ENCODE data around the gene CDC14B. TPM values are rescaled to one million over a fixed set of nuclear protein-coding genes. Genes with fewer than 3 reads are reported as not detected.
"Not testable (repeated sequence)": the region's sequence is repeated elsewhere in the genome, so short reads cannot be mapped to it uniquely, and the experiment has no call there.

Gene CDC14B
- total RNA-seq, 2 donors from 2014 or later, result 5.9 to 16.4 TPM

DNA sequence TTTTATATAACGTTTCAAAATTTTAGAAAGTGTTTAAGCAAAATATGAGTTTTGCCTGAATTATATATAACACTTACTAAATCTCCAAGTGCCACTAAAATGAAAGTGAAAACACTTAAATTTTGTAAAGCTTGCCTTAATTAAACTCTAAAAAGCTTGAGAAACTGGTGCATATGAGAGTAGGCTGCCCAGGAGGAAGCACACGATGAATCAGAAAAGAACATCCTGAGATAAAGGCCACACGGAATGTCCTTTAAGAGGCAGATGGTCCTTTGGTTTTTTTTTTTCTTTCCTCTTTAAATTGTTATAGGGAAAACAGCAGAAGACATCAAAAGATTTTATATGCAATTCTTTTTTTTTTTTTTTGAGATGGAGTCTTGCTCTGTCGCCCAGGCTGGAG lies 109.4 kb downstream of the CDC14B start:
- H3K27ac Mint-ChIP-seq, result no peak overlapping the region
- H3K9me3 ChIP-seq (ENCODE audit: control insufficient read depth, low read length, poor library complexity, severe bottlenecking), result no peaks in the 10 kb centered on the region
- peaks cover 2% of the 10 kb centered on the region for H3K4me1 Mint-ChIP-seq
- DNase-seq (no peak), ATAC-seq (no peak)
- H3K27me3 Mint-ChIP-seq, result no peaks in the 10 kb centered on the region
- peaks cover 2% of the 10 kb centered on the region for H3K36me3 Mint-ChIP-seq (ENCODE audit: low read depth)
- no peak overlapping the region for H3K4me3 Mint-ChIP-seq

DNA sequence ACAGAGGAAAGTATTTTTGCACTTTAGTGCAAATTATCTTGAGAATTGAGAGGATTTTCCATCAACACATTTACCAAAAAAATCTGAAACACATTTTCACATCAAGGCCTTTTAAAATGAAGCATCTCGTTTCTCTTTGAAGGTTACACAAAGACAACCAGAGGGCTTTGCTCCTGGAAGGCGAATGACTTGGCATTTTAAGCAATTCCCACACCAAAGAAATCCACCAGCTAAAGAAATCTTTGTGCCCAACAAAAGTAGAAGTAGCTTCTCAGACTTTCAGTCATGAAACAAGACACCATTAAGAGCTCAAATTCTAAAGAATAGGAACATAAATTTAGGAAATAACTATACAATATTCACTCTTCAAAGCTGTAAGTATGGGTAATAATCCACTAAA lies 109.8 kb downstream of the CDC14B start:
- H3K4me3 Mint-ChIP-seq, result no peak overlapping the region
- no peaks in the 10 kb centered on the region for H3K27me3 Mint-ChIP-seq
- no peaks in the 10 kb centered on the region for H3K9me3 ChIP-seq (ENCODE audit: control insufficient read depth, low read length, poor library complexity, severe bottlenecking)
- ATAC-seq, result no peak
- H3K27ac Mint-ChIP-seq, result no peak overlapping the region
- H3K4me1 Mint-ChIP-seq, result peaks cover under 1% of the 10 kb centered on the region
- DNase-seq, result no peak
- H3K36me3 Mint-ChIP-seq (ENCODE audit: low read depth), result peaks cover 1% of the 10 kb centered on the region

DNA sequence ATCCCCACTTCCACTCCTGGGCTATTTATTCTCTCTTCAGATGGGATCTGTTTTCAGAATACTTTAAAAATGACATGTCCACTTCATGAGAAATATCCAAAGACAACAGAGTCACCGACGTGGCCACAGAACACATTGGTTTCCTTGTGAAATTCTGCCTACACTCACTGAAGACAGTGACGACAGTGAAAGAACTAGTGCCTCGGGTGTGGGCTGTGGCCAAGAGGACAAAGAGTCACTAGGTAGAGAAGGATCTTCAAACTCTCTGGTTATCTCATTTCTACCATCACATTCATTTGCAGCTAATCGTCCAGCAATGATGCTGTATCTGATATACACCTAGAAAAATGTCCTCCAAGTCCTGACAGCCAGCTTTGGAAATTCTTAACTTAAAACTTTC lies 110.6 kb downstream of the CDC14B start:
- Mint-ChIP-seq H3K4me3 (no peak overlapping the region), H3K27ac (no peak overlapping the region), H3K27me3 (no peaks in the 10 kb centered on the region), H3K4me1 (no peaks in the 10 kb centered on the region), H3K36me3 (ENCODE audit: low read depth) (no peaks in the 10 kb centered on the region)
- DNase-seq (no peak), ATAC-seq (no peak)
- no peaks in the 10 kb centered on the region for H3K9me3 ChIP-seq (ENCODE audit: control insufficient read depth, low read length, poor library complexity, severe bottlenecking)

DNA sequence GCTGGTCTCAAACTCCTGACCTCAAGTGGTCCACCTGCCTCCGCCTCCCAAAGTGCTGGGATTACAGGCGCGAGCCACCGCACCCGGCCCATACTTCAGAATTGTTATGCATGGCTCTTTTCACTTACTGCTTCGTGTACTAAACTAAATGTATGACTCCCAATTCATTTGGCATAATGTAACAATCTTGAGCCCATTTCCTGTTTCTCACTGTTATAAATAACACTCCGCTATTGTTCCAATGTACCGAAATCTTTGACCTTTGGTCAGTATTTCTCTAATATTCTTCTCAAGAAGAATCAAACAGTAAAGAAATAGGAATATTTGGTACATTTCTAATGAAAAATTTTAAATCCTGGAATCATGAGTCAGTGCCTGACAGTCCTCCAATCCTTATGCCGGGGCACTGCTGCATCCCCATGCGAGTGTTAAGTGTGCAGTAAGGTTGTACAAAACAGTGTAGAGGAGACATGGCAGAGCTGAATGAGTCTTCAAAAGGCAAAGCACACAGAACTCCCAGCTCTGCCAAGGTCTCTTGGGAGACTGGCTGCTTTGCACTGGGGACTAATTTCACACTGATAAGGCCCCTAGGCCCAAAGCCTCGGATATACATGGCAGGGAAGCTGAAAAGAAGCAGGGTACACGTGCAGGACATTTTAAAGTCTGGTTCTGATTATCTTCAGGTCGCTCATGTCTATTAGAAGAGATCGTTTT lies 111.3 kb downstream of the CDC14B start:
- no peak for ATAC-seq
- H3K4me3 Mint-ChIP-seq, result no peak overlapping the region
- no peaks in the 10 kb centered on the region for H3K9me3 ChIP-seq (ENCODE audit: control insufficient read depth, low read length, poor library complexity, severe bottlenecking)
- DNase-seq, result no peak
- H3K36me3 Mint-ChIP-seq (ENCODE audit: low read depth), result peaks cover 3% of the 10 kb centered on the region
- H3K4me1 Mint-ChIP-seq, result no peaks in the 10 kb centered on the region
- peak overlapping the region; percentile 61 for H3K27ac Mint-ChIP-seq
- H3K27me3 Mint-ChIP-seq, result no peaks in the 10 kb centered on the region

DNA sequence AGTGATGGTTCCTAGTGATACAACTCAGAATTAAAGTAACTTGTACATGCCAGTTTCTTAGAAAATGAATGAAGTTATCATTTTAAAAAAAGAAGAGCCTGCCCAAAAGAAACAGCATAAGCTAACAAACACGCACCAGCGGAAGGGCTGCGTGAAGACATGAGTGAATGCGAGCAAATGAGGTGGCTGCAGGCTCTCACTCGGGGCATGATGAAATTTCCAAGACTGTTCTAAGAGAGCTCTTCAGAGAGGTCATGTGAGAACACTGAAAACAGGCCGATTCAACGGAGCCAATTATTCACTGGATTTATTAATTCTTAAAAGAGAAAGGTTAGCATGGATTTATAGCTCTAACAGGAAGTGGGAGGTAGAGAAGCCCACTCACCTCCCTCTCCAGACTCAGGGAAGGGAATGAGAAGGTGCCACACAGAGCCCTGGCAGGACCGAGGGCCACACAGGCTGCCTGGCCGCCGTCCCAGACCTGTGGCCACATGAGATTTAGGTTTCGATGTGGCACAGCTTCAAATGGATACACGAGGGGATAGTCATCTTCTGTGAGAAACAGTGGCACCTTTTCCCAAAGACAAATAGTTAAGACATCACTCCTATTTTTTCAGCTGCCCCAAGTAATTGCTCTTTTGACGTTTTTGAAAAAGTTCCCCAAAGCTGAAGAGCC lies 114.2 kb downstream of the CDC14B start:
- Mint-ChIP-seq H3K36me3 (ENCODE audit: low read depth) (peaks cover 3% of the 10 kb centered on the region), H3K27me3 (no peaks in the 10 kb centered on the region), H3K4me3 (no peak overlapping the region), H3K4me1 (peaks cover 2% of the 10 kb centered on the region), H3K27ac (no peak overlapping the region)
- DNase-seq (no peak), ATAC-seq (no peak)
- H3K9me3 ChIP-seq (ENCODE audit: control insufficient read depth, low read length, poor library complexity, severe bottlenecking), result no peaks in the 10 kb centered on the region

DNA sequence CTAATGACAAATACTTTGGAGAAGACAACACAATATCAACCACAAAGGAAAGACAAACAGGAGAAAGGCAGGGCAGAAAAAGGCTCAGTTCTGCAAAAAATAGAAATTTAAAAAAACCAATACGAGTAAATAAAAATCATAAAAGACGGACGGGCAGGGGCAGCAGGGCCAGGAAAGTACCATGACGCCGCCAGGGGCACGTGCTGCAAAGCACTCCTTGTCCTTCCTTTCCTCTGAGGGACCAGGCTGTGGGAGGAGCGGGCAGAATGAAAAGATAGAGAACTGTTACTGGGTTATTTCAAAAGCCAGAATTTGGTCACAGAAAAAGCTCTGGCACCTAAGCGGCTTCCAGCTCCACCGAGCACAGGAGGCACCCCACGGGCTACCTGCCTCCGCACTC lies 115.7 kb downstream of the CDC14B start:
- ATAC-seq (no peak), DNase-seq (no peak)
- no peaks in the 10 kb centered on the region for H3K9me3 ChIP-seq (ENCODE audit: control insufficient read depth, low read length, poor library complexity, severe bottlenecking)
- H3K27ac Mint-ChIP-seq, result no peak overlapping the region
- no peak overlapping the region for H3K4me3 Mint-ChIP-seq
- peaks cover 3% of the 10 kb centered on the region for H3K36me3 Mint-ChIP-seq (ENCODE audit: low read depth)
- peaks cover 2% of the 10 kb centered on the region for H3K4me1 Mint-ChIP-seq
- no peaks in the 10 kb centered on the region for H3K27me3 Mint-ChIP-seq

DNA sequence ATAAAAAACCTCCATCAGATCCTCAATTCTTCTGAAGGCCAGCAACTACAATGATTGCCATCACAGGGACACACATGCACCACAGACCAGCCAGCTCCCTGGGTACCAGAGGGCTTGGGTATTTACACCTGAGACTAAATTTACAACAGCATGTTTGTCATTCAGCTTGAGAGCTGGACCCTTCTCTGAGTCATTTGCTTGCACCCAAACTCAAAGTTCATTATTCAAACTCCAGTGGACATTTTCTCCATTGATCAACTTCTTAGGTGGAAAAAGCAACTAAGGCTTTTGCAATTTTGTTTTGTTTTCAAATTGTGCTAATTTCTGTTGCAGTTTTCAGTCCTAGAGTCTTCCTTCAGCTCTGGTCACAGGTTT lies 116.3 kb downstream of the CDC14B start:
- not testable (repeated sequence) for H3K9me3 ChIP-seq (ENCODE audit: control insufficient read depth, low read length, poor library complexity, severe bottlenecking); H3K36me3 Mint-ChIP-seq (ENCODE audit: low read depth); H3K27me3 Mint-ChIP-seq; H3K4me1 Mint-ChIP-seq; ATAC-seq; H3K27ac Mint-ChIP-seq; DNase-seq; H3K4me3 Mint-ChIP-seq

DNA sequence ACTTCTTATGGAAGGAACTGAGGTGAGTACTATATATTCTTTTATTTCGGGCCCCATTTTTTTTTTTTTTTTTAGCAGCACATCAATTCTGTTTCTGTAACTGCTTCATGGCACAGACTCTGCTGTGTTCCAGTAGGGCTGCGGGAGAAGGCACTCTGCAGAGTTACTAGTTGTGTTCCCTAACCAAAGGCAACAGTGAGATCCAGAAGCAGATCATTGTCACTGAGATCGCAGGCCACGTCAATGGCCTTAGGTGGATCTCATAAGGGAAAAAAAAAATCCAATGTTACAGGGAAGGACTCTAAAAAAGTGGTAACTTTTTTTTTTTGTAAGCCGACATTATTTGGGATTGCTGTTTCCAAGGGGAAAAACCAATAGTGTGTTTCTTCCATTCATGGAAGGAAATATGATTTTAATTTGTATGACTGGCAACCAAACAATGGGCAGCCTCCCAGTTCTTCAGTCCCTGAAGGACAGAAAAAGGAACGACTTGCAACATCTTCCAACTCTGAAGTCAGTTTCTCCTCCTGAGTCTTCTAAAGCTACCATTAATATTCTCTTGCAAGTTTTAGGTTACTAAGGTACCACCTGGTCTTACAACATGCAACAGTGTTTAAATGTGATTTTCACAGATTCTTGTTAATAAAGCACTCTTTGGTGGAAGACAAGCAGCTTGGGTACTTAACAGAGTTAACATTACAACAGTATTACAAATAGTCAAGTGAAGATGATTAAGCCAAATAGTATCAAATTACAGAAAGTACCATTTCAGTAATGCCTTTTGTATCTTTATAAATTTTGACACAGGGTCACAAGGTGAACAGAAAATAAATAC lies 116.9 kb downstream of the CDC14B start:
- peaks cover 3% of the 10 kb centered on the region for H3K36me3 Mint-ChIP-seq (ENCODE audit: low read depth)
- H3K4me3 Mint-ChIP-seq, result no peak overlapping the region
- ATAC-seq, result no peak
- H3K27ac Mint-ChIP-seq, result no peak overlapping the region
- no peaks in the 10 kb centered on the region for H3K9me3 ChIP-seq (ENCODE audit: control insufficient read depth, low read length, poor library complexity, severe bottlenecking)
- H3K27me3 Mint-ChIP-seq, result no peaks in the 10 kb centered on the region
- peaks cover 2% of the 10 kb centered on the region for H3K4me1 Mint-ChIP-seq
- no peak for DNase-seq

DNA sequence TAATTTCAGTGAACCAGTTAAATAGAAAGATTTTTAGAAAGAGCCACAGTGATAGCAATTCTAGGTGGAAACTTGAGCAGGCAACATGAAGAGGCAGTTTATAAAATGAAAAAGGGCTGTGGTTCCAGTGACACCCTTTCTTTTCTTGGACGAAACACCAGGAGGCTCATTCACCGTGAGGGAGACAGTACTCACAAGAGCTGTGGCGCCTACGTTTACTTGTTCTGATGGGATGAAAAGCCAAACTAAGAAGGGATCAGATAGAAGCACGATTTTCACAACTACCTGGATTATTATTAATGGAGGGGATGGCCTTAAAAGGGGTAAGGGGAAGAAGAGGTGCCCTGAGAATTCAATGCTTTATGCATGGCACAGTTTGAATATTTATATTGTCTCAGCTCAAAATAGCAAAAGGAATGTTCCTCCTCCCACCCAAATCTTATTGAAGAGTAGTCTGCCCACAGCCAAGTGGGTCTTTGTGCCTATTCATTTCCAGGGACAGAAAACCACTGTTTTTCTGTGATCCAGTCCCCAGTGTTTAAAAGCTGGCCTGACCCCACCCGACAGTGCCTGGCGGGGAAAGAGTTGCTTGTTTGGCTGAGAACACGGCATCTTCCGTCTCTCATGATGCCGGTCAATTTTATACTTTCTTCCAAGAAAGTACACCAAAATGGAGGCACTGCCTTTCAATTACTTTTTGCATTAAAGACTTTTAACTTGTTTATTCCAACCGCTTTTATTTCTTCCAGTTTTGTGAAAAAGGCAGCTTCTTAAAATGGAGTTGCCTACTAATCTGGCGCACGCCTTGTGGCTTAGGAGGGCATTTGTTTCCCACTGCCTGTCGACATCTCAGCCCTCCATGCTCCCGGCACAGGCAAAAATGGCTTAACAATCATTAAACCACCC lies 117.8 kb downstream of the CDC14B start:
- no peaks in the 10 kb centered on the region for H3K9me3 ChIP-seq (ENCODE audit: control insufficient read depth, low read length, poor library complexity, severe bottlenecking)
- ATAC-seq (no peak), DNase-seq (no peak)
- no peak overlapping the region for H3K27ac Mint-ChIP-seq
- no peak overlapping the region for H3K4me3 Mint-ChIP-seq
- H3K27me3 Mint-ChIP-seq, result no peaks in the 10 kb centered on the region
- peaks cover 2% of the 10 kb centered on the region for H3K4me1 Mint-ChIP-seq
- peaks cover 3% of the 10 kb centered on the region for H3K36me3 Mint-ChIP-seq (ENCODE audit: low read depth)

DNA sequence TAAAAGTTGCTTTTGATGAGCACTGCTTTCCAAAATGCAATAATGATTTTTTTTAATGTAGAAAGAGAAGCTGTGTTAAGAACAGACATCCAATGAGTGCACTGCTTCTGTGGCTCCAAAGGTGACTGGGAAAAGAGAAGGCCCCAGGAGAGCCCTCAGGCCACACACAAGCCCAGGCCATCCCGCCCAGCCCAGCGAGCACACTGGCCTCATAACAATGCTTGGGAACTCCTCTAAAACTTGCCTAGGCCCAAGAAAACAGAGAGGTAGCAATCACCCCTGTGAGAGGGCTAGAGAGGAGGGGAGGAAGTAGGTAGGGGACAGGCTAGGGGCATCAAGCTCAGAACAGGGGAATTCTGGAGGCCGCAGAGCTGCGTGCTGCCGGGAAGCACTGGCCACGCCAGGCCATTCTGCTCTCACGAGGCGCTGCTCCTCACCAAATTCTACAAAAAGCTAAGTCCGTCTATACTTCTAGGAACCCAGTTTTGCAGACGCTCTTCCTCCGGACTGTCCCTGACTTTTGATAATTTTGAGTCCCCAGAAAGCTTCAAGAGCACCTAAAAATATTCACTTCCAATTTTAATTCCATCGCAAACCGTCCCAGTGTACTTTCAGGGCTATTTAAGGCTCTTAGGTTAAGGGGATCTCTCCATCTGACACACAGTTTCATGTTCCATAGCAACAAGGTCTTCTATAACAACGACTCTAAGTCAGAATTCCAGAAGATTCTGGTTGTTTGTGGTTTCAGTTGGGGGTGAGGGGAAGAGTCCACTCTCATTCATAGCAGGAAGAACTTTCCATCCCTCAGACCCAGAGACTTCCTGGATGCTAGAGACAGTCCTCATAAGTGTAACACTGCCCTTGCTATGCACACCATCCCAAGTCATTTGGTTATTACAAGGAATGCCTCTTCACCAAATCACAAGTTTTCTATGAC lies 118.7 kb downstream of the CDC14B start:
- no peak for ATAC-seq
- Mint-ChIP-seq H3K27ac (no peak overlapping the region), H3K4me3 (no peak overlapping the region), H3K36me3 (ENCODE audit: low read depth) (peaks cover 3% of the 10 kb centered on the region), H3K4me1 (peaks cover 2% of the 10 kb centered on the region), H3K27me3 (no peaks in the 10 kb centered on the region)
- H3K9me3 ChIP-seq (ENCODE audit: control insufficient read depth, low read length, poor library complexity, severe bottlenecking), result no peaks in the 10 kb centered on the region
- DNase-seq, result no peak

DNA sequence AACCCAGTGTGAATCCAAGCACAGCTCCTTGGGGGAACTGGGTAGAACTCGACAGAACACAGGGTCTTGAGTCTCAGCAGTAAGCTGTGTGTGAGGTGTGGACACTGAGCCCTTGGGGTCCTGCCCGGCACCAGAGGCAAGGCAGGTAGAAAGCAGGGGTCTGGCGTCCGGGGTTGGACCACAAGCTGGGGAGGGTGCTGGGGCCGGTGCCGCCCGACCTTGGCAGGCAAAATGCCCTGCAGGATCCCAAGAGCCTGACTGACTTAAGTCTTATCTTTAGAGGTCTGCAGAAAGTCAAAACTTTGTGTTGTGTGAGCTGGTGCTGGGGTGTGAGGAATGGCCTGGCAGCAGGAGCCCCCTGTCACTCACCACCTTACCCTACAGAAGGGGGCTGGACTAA lies 120.4 kb downstream of the CDC14B start:
- DNase-seq (no peak), ATAC-seq (no peak)
- peaks cover 3% of the 10 kb centered on the region for H3K36me3 Mint-ChIP-seq (ENCODE audit: low read depth)

DNA sequence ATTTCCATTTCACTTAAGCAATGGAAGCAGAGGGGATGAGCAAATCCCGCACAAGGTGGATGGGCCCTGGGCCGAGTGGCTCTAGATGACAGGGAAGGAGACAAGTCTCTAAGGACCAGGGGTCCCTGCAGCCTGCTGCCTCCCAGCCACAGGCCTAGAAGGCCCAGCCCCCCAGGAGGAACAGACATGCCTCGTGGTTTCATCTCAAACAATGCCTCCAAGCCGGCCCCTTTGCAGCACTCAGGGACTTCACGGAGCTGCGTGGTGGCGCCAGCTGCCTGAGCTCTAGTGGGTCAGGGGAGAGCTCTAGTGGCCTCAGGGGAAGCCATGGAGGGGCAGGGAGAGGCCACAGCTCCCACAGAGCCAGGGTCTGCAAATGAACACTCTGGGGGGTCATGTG lies 120.8 kb downstream of the CDC14B start:
- Mint-ChIP-seq H3K36me3 (ENCODE audit: low read depth) (peaks cover 3% of the 10 kb centered on the region), H3K4me1 (peaks cover 4% of the 10 kb centered on the region), H3K4me3 (no peak overlapping the region), H3K27me3 (no peaks in the 10 kb centered on the region), H3K27ac (peak overlapping the region; percentile 9)
- no peaks in the 10 kb centered on the region for H3K9me3 ChIP-seq (ENCODE audit: control insufficient read depth, low read length, poor library complexity, severe bottlenecking)
- DNase-seq (no peak), ATAC-seq (no peak)

More for the DNA sequence above, 120.4 kb downstream of the CDC14B start:
- Mint-ChIP-seq H3K4me3 (no peak overlapping the region), H3K4me1 (peaks cover 2% of the 10 kb centered on the region), H3K27me3 (no peaks in the 10 kb centered on the region), H3K27ac (peak overlapping the region; percentile 9)
- H3K9me3 ChIP-seq (ENCODE audit: control insufficient read depth, low read length, poor library complexity, severe bottlenecking), result no peaks in the 10 kb centered on the region

Measured in T-helper 17 cell (primary cell).